Cardiac muscle cell (in vitro differentiated cells and primary cell): Measurements from ENCODE around the gene NUMB. TPM values are rescaled to one million over a fixed set of nuclear protein-coding genes. Genes with fewer than 3 reads are reported as not detected.
A peak's percentile ranks its signal among the peaks of the same experiment; 100 is the strongest.

Source experiments
- DNase-seq, 2 donors: peaks; one replicate each; pipeline versions ENCODE4 v3.0.0 to v3.0.0-alpha.2; 2010 to 2017; ENCODE audit warnings: low read depth in 1 of 2, low spot score in 1 of 2
- H3K27ac ChIP-seq: fragments of 200-600 bp; sonication (generic); 2 replicates; pipeline ENCODE4 v1.5.1; 2016
- H3K27me3 ChIP-seq: fragments of 200-600 bp; sonication (generic); 2 replicates; pipeline ENCODE4 v1.6.0; 2016; ENCODE audit warnings: control low read depth
- H3K36me3 ChIP-seq: fragments of 200-600 bp; sonication (generic); 2 replicates; pipeline ENCODE4 v1.5.1; 2016; ENCODE audit warnings: control low read depth
- H3K4me1 ChIP-seq: fragments of 200-600 bp; sonication (generic); 2 replicates; pipeline ENCODE4 v1.8.1; 2017; ENCODE audit warnings: low read depth, mild to moderate bottlenecking, mixed run types
- H3K4me3 ChIP-seq: fragments of 200-600 bp; sonication (generic); 2 replicates; pipeline ENCODE4 v1.5.1; 2016; ENCODE audit warnings: mild to moderate bottlenecking
- H3K9me3 ChIP-seq: fragments of 200-600 bp; sonication (generic); 2 replicates; pipeline ENCODE4 v1.5.1; 2017; ENCODE audit warnings: low read depth, mild to moderate bottlenecking, control low read depth
- polyA plus RNA-seq: library from polyadenylated mRNA; unstranded; fragments of >200 nt; fragmentation: Nextera tagmentation; extraction: Ambion mirVana; gene quantifications from 2 replicates; pipeline ENCODE4 v1.2.1, GENCODE V29; 2016
- total RNA-seq: library from RNA; depleted of rRNA; stranded (reverse); fragments of >200 nt; gene quantifications from 2 replicates; pipeline ENCODE4 v1.2.3, GENCODE V29; 2016
- TF ChIP-seq, protein P1 (sequence below): IDR thresholded peaks from 2 replicates; pipeline ENCODE4 v1.5.1; 2012; ENCODE audit warnings: low read depth, mild to moderate bottlenecking, low read length

The NUMB gene
- total and polyA plus RNA-seq, 2 experiments from 2014 or later = 35.6 to 68.5 TPM

DNA sequence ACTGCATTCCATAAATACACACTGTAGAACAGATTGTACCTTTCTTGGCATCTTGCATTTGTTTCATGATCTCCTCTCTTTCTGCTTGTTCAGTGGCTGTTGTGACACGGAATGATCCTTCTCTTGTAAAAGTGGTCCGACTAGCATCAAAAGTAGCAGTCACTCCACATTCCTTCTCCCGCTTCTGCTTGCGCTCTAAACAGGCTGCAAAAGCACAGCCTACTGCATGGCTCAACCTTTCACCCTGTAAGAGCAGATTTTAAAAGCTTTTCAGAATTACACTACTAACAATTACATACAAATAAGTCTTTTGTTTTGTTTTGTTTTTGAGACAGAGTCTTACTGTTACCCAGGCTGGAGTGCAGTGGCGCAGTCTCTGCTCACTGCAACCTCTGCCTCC is 171.3 kb downstream of the NUMB start:
- DNase-seq = no peak
- TF ChIP-seq, protein P1, sequence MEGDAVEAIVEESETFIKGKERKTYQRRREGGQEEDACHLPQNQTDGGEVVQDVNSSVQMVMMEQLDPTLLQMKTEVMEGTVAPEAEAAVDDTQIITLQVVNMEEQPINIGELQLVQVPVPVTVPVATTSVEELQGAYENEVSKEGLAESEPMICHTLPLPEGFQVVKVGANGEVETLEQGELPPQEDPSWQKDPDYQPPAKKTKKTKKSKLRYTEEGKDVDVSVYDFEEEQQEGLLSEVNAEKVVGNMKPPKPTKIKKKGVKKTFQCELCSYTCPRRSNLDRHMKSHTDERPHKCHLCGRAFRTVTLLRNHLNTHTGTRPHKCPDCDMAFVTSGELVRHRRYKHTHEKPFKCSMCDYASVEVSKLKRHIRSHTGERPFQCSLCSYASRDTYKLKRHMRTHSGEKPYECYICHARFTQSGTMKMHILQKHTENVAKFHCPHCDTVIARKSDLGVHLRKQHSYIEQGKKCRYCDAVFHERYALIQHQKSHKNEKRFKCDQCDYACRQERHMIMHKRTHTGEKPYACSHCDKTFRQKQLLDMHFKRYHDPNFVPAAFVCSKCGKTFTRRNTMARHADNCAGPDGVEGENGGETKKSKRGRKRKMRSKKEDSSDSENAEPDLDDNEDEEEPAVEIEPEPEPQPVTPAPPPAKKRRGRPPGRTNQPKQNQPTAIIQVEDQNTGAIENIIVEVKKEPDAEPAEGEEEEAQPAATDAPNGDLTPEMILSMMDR = no peak
- no peaks in the 10 kb centered on the region for H3K27me3 ChIP-seq
- no peaks in the 10 kb centered on the region for H3K4me1 ChIP-seq
- peaks cover 44% of the 10 kb centered on the region for H3K36me3 ChIP-seq
- no peak overlapping the region for H3K27ac ChIP-seq
- H3K4me3 ChIP-seq = no peak overlapping the region
- no peaks in the 10 kb centered on the region for H3K9me3 ChIP-seq

DNA sequence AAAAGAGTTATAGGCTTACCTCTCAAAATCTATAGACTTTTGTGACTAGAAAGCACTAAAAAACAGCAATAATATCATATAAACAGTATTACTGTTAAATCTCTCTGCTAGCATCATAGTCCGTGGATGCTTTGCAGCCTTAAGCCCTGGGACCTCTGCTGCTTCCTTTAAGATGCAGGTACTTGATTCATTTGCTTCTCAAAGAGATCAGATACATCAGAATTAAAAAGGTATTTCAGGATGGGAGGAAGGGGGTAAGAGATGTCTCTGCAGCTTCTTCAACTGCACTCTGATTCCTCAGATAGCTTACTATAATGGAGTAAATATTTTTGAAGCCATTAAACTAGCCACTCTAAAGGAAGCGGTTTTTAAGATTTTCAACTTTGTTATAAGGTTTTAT is 171.7 kb downstream of the NUMB start:
- Histone ChIP-seq H3K9me3 (no peaks in the 10 kb centered on the region), H3K27ac (no peak overlapping the region), H3K27me3 (no peaks in the 10 kb centered on the region), H3K4me1 (no peaks in the 10 kb centered on the region), H3K4me3 (no peak overlapping the region), H3K36me3 (peaks cover 44% of the 10 kb centered on the region)
- DNase-seq = no peak
- TF ChIP-seq, protein P1 = no peak

- DNase-seq = no peak
- Histone ChIP-seq H3K27ac (no peak overlapping the region), H3K27me3 (no peaks in the 10 kb centered on the region), H3K9me3 (no peaks in the 10 kb centered on the region), H3K4me3 (no peak overlapping the region), H3K4me1 (no peaks in the 10 kb centered on the region), H3K36me3 (peaks cover 49% of the 10 kb centered on the region)
- TF ChIP-seq, protein P1 = no peak
Observed at GRCh38 chr14:73285979-73286378, 172.4 kb downstream of the NUMB start.

DNA sequence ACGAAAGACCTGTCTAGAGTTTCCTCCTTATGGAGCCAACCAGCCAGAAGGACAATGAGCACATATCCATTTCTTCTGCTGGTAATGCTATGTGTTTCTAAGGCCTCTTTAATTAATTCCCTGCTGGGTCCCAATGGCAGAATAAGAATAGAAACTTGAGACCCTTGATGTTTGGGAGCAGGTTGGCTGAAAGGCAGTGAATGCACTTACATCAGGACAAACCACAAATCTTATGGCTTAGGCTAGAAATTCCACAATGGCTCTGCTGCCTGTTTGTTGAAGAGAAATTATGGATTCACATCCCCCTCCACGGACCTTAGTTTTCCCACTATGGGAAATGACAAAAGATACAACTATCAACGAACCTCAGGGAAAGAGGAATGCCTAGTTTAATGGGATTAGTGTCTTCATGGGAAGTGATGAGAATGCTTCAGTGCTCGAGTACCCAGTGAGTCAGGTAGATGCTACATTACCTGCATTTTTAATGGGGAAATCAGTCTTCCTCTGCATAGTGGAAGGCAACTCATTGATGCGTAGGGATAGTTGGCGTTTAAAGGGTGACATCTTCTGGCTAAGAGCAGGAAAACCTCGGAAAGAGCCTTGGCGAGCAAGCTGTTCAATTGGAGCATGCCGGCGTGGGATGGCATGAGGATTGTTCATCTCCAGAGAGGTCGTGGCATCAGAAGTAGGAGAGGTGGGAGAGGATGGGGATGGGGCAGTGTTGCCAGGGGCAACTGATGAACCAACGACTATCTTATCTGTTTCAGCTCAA is 174.6 kb downstream of the NUMB start:
- TF ChIP-seq, protein P1 = peak; percentile 44
- Histone ChIP-seq H3K4me3 (no peak overlapping the region), H3K27me3 (no peaks in the 10 kb centered on the region), H3K9me3 (no peaks in the 10 kb centered on the region), H3K27ac (no peak overlapping the region), H3K36me3 (peaks cover 47% of the 10 kb centered on the region), H3K4me1 (no peaks in the 10 kb centered on the region)
- DNase-seq = peak; percentile 33 to 52

DNA sequence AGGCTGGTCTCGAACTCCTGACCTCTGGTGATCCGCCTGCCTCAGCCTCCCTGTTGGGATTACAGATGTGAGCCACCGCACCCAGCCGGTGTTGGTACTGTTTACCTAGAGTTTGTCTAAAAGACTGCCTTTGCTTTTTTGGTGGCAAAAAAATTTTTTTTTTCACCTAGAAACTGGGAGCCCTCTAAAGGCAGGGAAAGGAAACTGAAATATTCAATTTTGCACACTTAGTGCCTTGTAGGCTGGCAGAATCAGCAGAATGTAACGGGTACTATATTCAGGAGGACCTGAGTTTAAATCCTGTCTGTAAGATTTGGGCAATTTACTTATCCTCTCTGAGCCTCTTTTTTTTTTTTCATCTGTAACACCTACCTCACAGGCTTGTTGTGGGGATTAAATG is 177.4 kb downstream of the NUMB start:
- H3K27me3 ChIP-seq = no peaks in the 10 kb centered on the region
- no peak for DNase-seq
- H3K27ac ChIP-seq = no peak overlapping the region
- H3K36me3 ChIP-seq = peaks cover 55% of the 10 kb centered on the region
- no peaks in the 10 kb centered on the region for H3K4me1 ChIP-seq
- no peak overlapping the region for H3K4me3 ChIP-seq
- H3K9me3 ChIP-seq = no peaks in the 10 kb centered on the region
- TF ChIP-seq, protein P1 = peak; percentile 15
